Tibial nerve (tissue), 4 donors: ENCODE data around the gene RAB9B. TPM values are rescaled to one million over a fixed set of nuclear protein-coding genes. Genes with fewer than 3 reads are reported as not detected.

Source experiments
- DNase-seq, 2 donors: peaks; one replicate each; pipeline ENCODE4 v3.0.0-alpha.2; 2019; ENCODE audit warnings: low spot score in 2 of 2
- H3K27ac ChIP-seq, 4 donors: fragments of 200-600 bp; sonication (generic) in 3 of 4; one replicate each; pipeline ENCODE4 v1.5.1; 2017 to 2019; ENCODE audit warnings: mild to moderate bottlenecking in 1 of 4
- H3K27me3 ChIP-seq, 2 donors: fragments of 200-600 bp; sonication (generic) in 1 of 2; one replicate each; pipeline versions ENCODE4 v1.5.1 to v1.6.0; 2017 to 2019
- H3K36me3 ChIP-seq, 3 donors: fragments of 200-600 bp; sonication (generic); one replicate each; pipeline ENCODE4 v1.5.1; 2018 to 2019
- H3K4me1 ChIP-seq, 4 donors: fragments of 200-600 bp; sonication (generic) in 3 of 4; one replicate each; pipeline ENCODE4 v1.5.1; 2017 to 2019
- H3K4me3 ChIP-seq, 4 donors: fragments of 200-600 bp; sonication (generic) in 3 of 4; one replicate each; pipeline ENCODE4 v1.5.1; 2017 to 2019; ENCODE audit warnings: mild to moderate bottlenecking in 1 of 4, moderate library complexity in 1 of 4
- H3K9me3 ChIP-seq, 4 donors: fragments of 200-600 bp; sonication (generic) in 3 of 4; one replicate each; pipeline ENCODE4 v1.5.1; 2017 to 2019
- CTCF ChIP-seq, 5 experiments: fragments of 200-600 bp in 3 of 5; fragments of 450-650 bp in 2 of 5; sonication (generic) in 3 of 5; IDR thresholded peaks; one replicate each; pipeline ENCODE4 v1.5.1; 2016 to 2019; ENCODE audit warnings: antibody characterized with exemption in 5 of 5, mild to moderate bottlenecking in 3 of 5, moderate library complexity in 2 of 5
- EP300 ChIP-seq, 2 donors: sonication (generic); formaldehyde crosslinking; IDR thresholded peaks; one replicate each; pipeline ENCODE4 v1.6.1; 2017; ENCODE audit warnings: antibody characterized with exemption in 2 of 2, mild to moderate bottlenecking in 1 of 2
- POLR2A ChIP-seq, 2 donors: fragments of 450-650 bp; IDR thresholded peaks; one replicate each; pipeline ENCODE4 v1.6.1; 2017; ENCODE audit warnings: antibody characterized with exemption in 2 of 2, mild to moderate bottlenecking in 2 of 2, moderate library complexity in 2 of 2
- WGBS, 2 donors: methylation state at CpG; one replicate each; pipeline ENCODE4 v1.1.5; 2018; 5-methylcytosine and 5-hydroxymethylcytosine counted together
- total RNA-seq, 4 donors: library from RNA; depleted of rRNA; stranded (reverse); fragments of >200 nt; gene quantifications; one replicate each; pipeline ENCODE4 v1.1.0, GENCODE V29; 2016

Gene RAB9B
- total RNA-seq, 4 donors from 2014 or later = 2.3 to 4.8 (median 3.0) TPM

GRCh38 chrX:103861200-103861599 lies 29.1 kb upstream of the RAB9B start:
- peaks cover 0 to 3% of the 10 kb centered on the region in 2 donors for H3K27me3 ChIP-seq
- H3K36me3 ChIP-seq = no peaks in the 10 kb centered on the region
- no peaks in the 10 kb centered on the region for H3K4me1 ChIP-seq
- no peak for TF ChIP-seq EP300 (IDR thresholded peaks at IDR 0.05)
- TF ChIP-seq CTCF (IDR thresholded peaks at IDR 0.05) = no peak
- no peak for TF ChIP-seq POLR2A (IDR thresholded peaks at IDR 0.05)
- no peaks in the 10 kb centered on the region for H3K9me3 ChIP-seq
- DNase-seq = no peak
- H3K4me3 ChIP-seq = no peak overlapping the region
- H3K27ac ChIP-seq = no peak overlapping the region

GRCh38 chrX:103849558-103849957 lies 17.5 kb upstream of the RAB9B start:
- H3K36me3 ChIP-seq = no peaks in the 10 kb centered on the region
- no peaks in the 10 kb centered on the region for H3K9me3 ChIP-seq
- H3K27ac ChIP-seq = no peak overlapping the region
- no peak overlapping the region for H3K4me3 ChIP-seq
- 60 to 65% methylated on average over 1 of the region's 1 CpG for WGBS, 2 donors
- peaks cover 0 to 22% of the 10 kb centered on the region in 2 donors for H3K27me3 ChIP-seq
- TF ChIP-seq CTCF (IDR thresholded peaks at IDR 0.05) (no peak), POLR2A (IDR thresholded peaks at IDR 0.05) (no peak), EP300 (IDR thresholded peaks at IDR 0.05) (no peak)
- no peaks in the 10 kb centered on the region for H3K4me1 ChIP-seq
- no peak for DNase-seq

GRCh38 chrX:103847174-103847870 lies 15.3 kb upstream of the RAB9B start:
- H3K36me3 ChIP-seq = no peaks in the 10 kb centered on the region
- no peaks in the 10 kb centered on the region for H3K4me1 ChIP-seq
- 49 to 62% methylated on average over 5 of the region's 5 CpGs for WGBS, 2 donors
- no peaks in the 10 kb centered on the region for H3K9me3 ChIP-seq
- no peak overlapping the region for H3K27ac ChIP-seq
- no peak overlapping the region for H3K4me3 ChIP-seq
- peaks cover 0 to 25% of the 10 kb centered on the region in 2 donors for H3K27me3 ChIP-seq
- no peak for DNase-seq
- no peak for TF ChIP-seq CTCF (IDR thresholded peaks at IDR 0.05)
- no peak for TF ChIP-seq POLR2A (IDR thresholded peaks at IDR 0.05)
- no peak for TF ChIP-seq EP300 (IDR thresholded peaks at IDR 0.05)

GRCh38 chrX:103846386-103846785 lies 14.3 kb upstream of the RAB9B start:
- Histone ChIP-seq H3K36me3 (no peaks in the 10 kb centered on the region), H3K9me3 (no peaks in the 10 kb centered on the region), H3K4me1 (no peaks in the 10 kb centered on the region), H3K27me3 (peaks cover 0 to 25% of the 10 kb centered on the region in 2 donors), H3K27ac (no peak overlapping the region), H3K4me3 (no peak overlapping the region)
- DNase-seq = no peak
- TF ChIP-seq EP300 (IDR thresholded peaks at IDR 0.05) = no peak
- TF ChIP-seq POLR2A (IDR thresholded peaks at IDR 0.05) = no peak
- no peak for TF ChIP-seq CTCF (IDR thresholded peaks at IDR 0.05)

GRCh38 chrX:103845165-103845653 lies 13.2 kb upstream of the RAB9B start:
- WGBS, 2 donors = 0 to 1% methylated on average over 4 of the region's 4 CpGs
- H3K4me1 ChIP-seq = no peaks in the 10 kb centered on the region
- TF ChIP-seq CTCF (IDR thresholded peaks at IDR 0.05) (peak; percentile 31 to 65 (median 65)), POLR2A (IDR thresholded peaks at IDR 0.05) (no peak)
- DNase-seq = peak; percentile 26 to 71
- H3K4me3 ChIP-seq = no peak overlapping the region
- H3K27ac ChIP-seq = no peak overlapping the region
- H3K27me3 ChIP-seq = peaks cover 0 to 24% of the 10 kb centered on the region in 2 donors
- H3K9me3 ChIP-seq = no peaks in the 10 kb centered on the region
- H3K36me3 ChIP-seq = no peaks in the 10 kb centered on the region
